Measurements from ENCODE around the gene TOR2A. TPM values are rescaled to one million over a fixed set of nuclear protein-coding genes. Genes with fewer than 3 reads are reported as not detected.

TOR2A gene
- total RNA-seq, 1 donor from 2014 or later = 2.3 TPM

DNA sequence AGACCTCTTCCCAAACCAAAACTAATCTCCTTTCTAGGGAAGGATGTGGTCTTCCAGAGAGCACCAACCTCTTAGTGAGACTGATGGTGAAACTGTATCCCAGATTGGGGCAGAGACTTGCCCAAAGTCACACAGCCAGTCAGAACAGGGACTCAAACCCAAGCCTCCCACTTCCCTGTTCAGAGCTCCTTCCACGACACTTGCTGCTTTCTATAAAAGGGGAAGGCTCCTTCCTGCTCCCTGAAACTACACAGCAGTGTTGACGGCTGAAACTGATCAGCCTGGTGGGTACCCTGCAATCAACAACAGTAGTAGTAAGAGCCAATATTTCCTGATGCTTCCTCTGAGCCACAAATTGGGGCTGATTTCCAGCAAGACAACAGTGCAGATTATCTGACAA, 1.5 kb downstream of the TOR2A start:
- Histone ChIP-seq H3K27ac (replicated peaks) (no peak overlapping the region), H3K9me3 (replicated peaks) (no peaks in the 10 kb centered on the region), H3K27me3 (ENCODE audit: low read depth) (no peaks in the 10 kb centered on the region), H3K4me1 (peaks cover 27% of the 10 kb centered on the region), H3K4me3 (no peak overlapping the region), H3K36me3 (peaks cover 31% of the 10 kb centered on the region)
- intact Hi-C loops (cut with micrococcal nuclease) = loop anchor here (5.0 kb wide), 1 partner anchor 141 kb away; no protein-coding TSS in a partner anchor
- DNase-seq = no peak
- TF ChIP-seq, protein P1, sequence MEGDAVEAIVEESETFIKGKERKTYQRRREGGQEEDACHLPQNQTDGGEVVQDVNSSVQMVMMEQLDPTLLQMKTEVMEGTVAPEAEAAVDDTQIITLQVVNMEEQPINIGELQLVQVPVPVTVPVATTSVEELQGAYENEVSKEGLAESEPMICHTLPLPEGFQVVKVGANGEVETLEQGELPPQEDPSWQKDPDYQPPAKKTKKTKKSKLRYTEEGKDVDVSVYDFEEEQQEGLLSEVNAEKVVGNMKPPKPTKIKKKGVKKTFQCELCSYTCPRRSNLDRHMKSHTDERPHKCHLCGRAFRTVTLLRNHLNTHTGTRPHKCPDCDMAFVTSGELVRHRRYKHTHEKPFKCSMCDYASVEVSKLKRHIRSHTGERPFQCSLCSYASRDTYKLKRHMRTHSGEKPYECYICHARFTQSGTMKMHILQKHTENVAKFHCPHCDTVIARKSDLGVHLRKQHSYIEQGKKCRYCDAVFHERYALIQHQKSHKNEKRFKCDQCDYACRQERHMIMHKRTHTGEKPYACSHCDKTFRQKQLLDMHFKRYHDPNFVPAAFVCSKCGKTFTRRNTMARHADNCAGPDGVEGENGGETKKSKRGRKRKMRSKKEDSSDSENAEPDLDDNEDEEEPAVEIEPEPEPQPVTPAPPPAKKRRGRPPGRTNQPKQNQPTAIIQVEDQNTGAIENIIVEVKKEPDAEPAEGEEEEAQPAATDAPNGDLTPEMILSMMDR (IDR thresholded peaks at IDR 0.05; ENCODE audit: borderline replicate concordance) = no peak

DNA sequence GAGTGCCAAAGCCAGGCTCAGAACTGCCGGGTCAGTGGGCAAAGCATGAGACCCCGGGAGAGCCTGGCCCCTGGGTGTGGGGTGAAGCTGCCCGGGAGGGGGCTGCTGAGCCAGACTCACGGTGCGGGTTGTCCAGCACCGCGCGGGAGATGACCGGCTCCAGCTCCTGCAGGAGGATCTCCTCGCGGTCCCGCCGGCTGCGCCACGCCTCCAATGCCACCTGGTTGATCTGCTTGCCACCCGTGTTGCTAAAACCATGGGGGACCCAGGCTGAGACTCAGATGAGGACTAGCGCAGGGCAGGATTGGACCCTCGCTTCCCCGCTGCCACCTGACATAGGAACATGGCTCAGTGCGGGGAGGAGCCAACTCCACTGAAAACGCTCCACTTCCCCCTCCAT, 2.6 kb downstream of the TOR2A start:
- Histone ChIP-seq H3K9me3 (replicated peaks) (no peaks in the 10 kb centered on the region), H3K4me3 (no peak overlapping the region), H3K27me3 (ENCODE audit: low read depth) (no peaks in the 10 kb centered on the region), H3K36me3 (peaks cover 22% of the 10 kb centered on the region), H3K27ac (replicated peaks) (no peak overlapping the region), H3K4me1 (peaks cover 27% of the 10 kb centered on the region)
- DNase-seq = no peak
- intact Hi-C loops (cut with micrococcal nuclease) = loop anchor here (5.0 kb wide), 1 partner anchor 140 kb away; no protein-coding TSS in a partner anchor
- TF ChIP-seq, protein P1 (IDR thresholded peaks at IDR 0.05; ENCODE audit: borderline replicate concordance) = no peak

DNA sequence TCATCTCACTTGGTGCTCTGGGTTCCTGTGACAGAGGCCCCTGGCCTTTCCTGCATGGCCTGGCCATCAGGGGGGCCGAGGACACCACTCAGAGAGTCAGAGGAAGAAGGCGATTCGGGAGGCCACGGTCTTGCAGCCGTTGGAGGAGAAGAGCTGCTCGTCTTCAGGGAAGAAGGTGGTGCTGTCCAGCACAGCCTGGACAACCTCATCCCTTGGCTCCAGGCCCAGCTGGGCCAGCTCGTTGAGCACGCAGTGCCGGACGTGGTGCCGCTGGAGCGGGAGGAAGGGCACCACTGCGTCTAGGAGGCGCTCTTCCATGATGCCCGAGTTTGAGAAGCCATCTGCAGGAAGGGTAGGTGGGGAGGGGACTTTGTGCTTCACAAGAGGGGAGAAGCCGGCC, 3.2 kb downstream of the TOR2A start:
- peaks cover 27% of the 10 kb centered on the region for H3K4me1 ChIP-seq
- TF ChIP-seq, protein P1 (IDR thresholded peaks at IDR 0.05; ENCODE audit: borderline replicate concordance) = no peak
- H3K9me3 ChIP-seq (replicated peaks) = no peaks in the 10 kb centered on the region
- no peak overlapping the region for H3K27ac ChIP-seq (replicated peaks)
- H3K4me3 ChIP-seq = no peak overlapping the region
- intact Hi-C loops (cut with micrococcal nuclease) = loop anchor here (5.0 kb wide), 1 partner anchor 140 kb away; no protein-coding TSS in a partner anchor
- peaks cover 22% of the 10 kb centered on the region for H3K36me3 ChIP-seq
- H3K27me3 ChIP-seq (ENCODE audit: low read depth) = no peaks in the 10 kb centered on the region
- DNase-seq = no peak

DNA sequence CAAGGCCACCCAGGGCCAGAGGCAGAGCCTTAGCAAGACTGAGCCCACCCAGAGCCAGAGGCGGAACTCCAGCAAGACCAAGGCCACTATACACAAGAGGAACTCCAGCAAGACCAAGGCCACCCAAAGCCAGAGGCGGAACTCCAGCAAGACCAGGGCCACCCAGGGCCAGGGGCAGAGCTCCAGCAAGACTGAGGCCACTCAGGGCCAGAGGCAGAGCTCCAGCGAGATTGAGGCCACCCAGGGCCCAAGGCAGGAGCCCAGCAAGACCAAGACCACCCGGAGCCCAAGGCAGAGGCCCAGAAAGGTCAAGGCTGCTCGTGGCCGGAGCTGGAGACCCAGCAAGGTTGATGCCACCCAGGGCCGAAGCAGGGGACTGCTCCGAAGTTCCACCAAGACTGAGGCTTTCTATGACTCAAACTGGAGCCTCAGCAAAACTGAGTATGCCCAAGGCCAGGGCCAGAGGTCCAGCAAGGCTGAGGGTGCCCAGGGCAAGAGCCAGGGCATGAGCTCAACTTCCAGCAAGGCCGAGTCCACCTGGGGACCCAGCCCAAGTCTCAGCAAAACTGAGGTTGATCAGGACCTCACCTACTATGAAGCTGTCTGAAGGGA, 4.2 kb downstream of the TOR2A start:
- intact Hi-C loops (cut with micrococcal nuclease) = loop anchor here (5.0 kb wide), 1 partner anchor 139 kb away; no protein-coding TSS in a partner anchor
- Histone ChIP-seq H3K4me1 (peaks cover 21% of the 10 kb centered on the region), H3K27ac (replicated peaks) (no peak overlapping the region), H3K9me3 (replicated peaks) (no peaks in the 10 kb centered on the region), H3K4me3 (no peak overlapping the region), H3K27me3 (ENCODE audit: low read depth) (no peaks in the 10 kb centered on the region), H3K36me3 (peaks cover 22% of the 10 kb centered on the region)
- TF ChIP-seq, protein P1 (IDR thresholded peaks at IDR 0.05; ENCODE audit: borderline replicate concordance) = no peak
- no peak for DNase-seq

DNA sequence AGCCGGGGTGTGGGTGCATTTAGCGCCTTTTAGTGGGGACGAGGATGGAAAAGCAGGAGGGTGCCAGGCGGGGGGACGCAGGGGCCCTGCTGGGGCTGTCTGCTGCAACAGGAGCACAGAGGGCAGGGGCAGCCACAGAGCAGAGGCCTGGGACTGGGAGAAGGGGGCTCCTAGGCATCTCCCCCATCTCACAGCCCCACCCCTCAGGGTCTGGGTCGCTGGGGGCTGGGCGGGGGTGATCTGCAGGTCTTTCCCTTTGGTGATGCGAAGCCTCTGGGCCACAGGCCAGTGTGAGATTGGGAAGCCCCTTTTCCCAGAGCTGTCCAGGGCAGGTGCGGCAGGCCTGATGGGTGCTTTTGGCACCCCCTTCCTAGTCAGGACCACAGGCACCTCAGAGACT, 4.8 kb downstream of the TOR2A start:
- peaks cover 22% of the 10 kb centered on the region for H3K36me3 ChIP-seq
- H3K4me1 ChIP-seq = peaks cover 14% of the 10 kb centered on the region
- H3K4me3 ChIP-seq = no peak overlapping the region
- DNase-seq = no peak
- no peaks in the 10 kb centered on the region for H3K9me3 ChIP-seq (replicated peaks)
- no peaks in the 10 kb centered on the region for H3K27me3 ChIP-seq (ENCODE audit: low read depth)
- intact Hi-C loops (cut with micrococcal nuclease) = loop anchor here (5.0 kb wide), 1 partner anchor 138 kb away; no protein-coding TSS in a partner anchor
- TF ChIP-seq, protein P1 (IDR thresholded peaks at IDR 0.05; ENCODE audit: borderline replicate concordance) = no peak
- no peak overlapping the region for H3K27ac ChIP-seq (replicated peaks)

All from left ventricle myocardium inferior (tissue), 1 donor.